Gastrocnemius medialis (tissue), 4 donors: ENCODE results near the gene AGAP2.

Experiments used
- POLR2A ChIP-seq, 2 donors: fragments of 450-650 bp; IDR thresholded peaks; one replicate each; pipeline ENCODE4 v1.6.1; 2017; ENCODE audit warnings: antibody characterized with exemption in 2 of 2, mild to moderate bottlenecking in 2 of 2, moderate library complexity in 2 of 2
- TF ChIP-seq, protein P1 (sequence below), 5 experiments: fragments of 450-650 bp in 3 of 5; fragments of 200-600 bp in 2 of 5; sonication (generic) in 2 of 5; IDR thresholded peaks in 4 of 5; conservative IDR thresholded peaks in 1 of 5; 1 replicate in 4 of 5; 2 replicates in 1 of 5; pipeline ENCODE4 v1.5.1; 2016 to 2019; ENCODE audit warnings: antibody characterized with exemption in 5 of 5, mild to moderate bottlenecking in 3 of 5, moderate library complexity in 3 of 5

DNA sequence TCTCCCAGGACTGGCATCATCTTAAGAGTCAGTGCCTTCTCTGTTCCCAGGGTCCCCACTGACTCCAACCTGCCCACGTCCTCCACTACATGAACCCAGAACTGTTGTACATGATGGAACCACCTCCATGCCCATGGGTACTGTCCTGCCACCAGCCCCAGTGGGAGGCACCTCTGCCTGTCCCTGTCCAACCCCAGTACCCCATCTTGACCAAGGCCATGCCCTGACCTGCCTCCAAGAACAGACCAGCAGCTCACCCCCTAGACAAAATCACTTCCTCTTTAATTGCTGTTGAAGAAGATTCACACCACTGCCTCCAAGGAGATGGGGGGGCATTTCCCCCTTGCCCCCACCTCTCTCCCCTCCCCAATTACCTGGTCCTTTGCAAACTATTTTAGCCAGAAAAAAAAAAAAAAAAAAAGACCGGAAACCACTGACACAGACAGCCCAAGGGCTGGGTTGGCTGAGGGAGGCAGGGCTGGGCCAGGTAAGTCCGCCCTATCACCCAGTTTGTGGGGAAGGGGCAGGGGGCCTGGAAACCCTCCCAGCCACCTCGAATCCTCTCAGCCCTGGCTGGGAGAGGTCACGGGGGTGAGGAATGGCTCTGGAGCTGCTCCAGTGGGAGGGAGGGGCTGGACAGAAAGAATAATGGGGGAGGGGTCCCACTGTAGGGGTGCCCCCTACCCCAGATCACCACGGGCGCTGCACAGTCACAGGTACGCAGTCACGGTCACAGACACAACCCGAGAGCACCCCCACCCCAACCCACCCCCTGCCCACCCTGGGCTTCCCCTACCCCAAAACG lies 13.4 kb downstream of the AGAP2 start:
- TF ChIP-seq, protein P1, sequence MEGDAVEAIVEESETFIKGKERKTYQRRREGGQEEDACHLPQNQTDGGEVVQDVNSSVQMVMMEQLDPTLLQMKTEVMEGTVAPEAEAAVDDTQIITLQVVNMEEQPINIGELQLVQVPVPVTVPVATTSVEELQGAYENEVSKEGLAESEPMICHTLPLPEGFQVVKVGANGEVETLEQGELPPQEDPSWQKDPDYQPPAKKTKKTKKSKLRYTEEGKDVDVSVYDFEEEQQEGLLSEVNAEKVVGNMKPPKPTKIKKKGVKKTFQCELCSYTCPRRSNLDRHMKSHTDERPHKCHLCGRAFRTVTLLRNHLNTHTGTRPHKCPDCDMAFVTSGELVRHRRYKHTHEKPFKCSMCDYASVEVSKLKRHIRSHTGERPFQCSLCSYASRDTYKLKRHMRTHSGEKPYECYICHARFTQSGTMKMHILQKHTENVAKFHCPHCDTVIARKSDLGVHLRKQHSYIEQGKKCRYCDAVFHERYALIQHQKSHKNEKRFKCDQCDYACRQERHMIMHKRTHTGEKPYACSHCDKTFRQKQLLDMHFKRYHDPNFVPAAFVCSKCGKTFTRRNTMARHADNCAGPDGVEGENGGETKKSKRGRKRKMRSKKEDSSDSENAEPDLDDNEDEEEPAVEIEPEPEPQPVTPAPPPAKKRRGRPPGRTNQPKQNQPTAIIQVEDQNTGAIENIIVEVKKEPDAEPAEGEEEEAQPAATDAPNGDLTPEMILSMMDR (IDR thresholded peaks at IDR 0.05 in 4 of 5, conservative IDR thresholded peaks at IDR 0.05 in 1 of 5): no peak
- TF ChIP-seq POLR2A (IDR thresholded peaks at IDR 0.05): no peak
